MCF 10A (cell line): ENCODE data around the gene CCDC136. TPM values are rescaled to one million over a fixed set of nuclear protein-coding genes. Genes with fewer than 3 reads are reported as not detected.

Experiments
- BruUV-seq: library from RNA; stranded (reverse); fragments of 400-500 nt; replicated peaks from 2 replicates; lab custom pipeline; 2021; lab: Mats Ljungman, UMichigan
- CTCF ChIA-PET: fragments of 300-600 bp; sonication (Branson Sonifier 250); formaldehyde crosslinking; extraction: SDS; loops from one replicate; lab custom pipeline; 2021; ENCODE audit warnings: antibody characterized with exemption, inconsistent platforms; lab: Yijun Ruan, JAX
- POLR2A ChIA-PET: fragments of 300-600, 350-650 bp; sonication (Branson Sonifier 250); formaldehyde crosslinking; extraction: SDS; loops from one replicate; lab custom pipeline; 2020; ENCODE audit warnings: antibody characterized with exemption, inconsistent platforms; lab: Yijun Ruan, JAX
- DNase-seq: peaks from one replicate; pipeline ENCODE4 v3.0.0-alpha.2; 2018; ENCODE audit not compliant: unreplicated experiment
- H3K27ac Mint-ChIP-seq: one replicate; pipeline ENCODE4 v1.8.0; 2022; ENCODE audit warnings: mild to moderate bottlenecking, low read depth, mixed read lengths; ENCODE audit not compliant: unreplicated experiment
- H3K27me3 Mint-ChIP-seq: one replicate; pipeline ENCODE4 v1.8.0; 2022; ENCODE audit warnings: mixed read lengths; ENCODE audit not compliant: insufficient read depth, unreplicated experiment
- H3K36me3 Mint-ChIP-seq: one replicate; pipeline ENCODE4 v1.8.0; 2022; ENCODE audit warnings: mild to moderate bottlenecking, moderate library complexity, mixed read lengths; ENCODE audit not compliant: insufficient read depth, unreplicated experiment
- H3K4me1 Mint-ChIP-seq: one replicate; pipeline ENCODE4 v1.8.0; 2022; ENCODE audit warnings: mixed read lengths; ENCODE audit not compliant: insufficient read depth, unreplicated experiment
- H3K4me3 Mint-ChIP-seq: one replicate; pipeline ENCODE4 v1.8.0; 2022; ENCODE audit warnings: mild to moderate bottlenecking, moderate library complexity, mixed read lengths; ENCODE audit not compliant: unreplicated experiment
- H3K9me3 Mint-ChIP-seq: one replicate; pipeline ENCODE4 v1.8.0; 2022; ENCODE audit warnings: mixed read lengths; ENCODE audit not compliant: unreplicated experiment
- intact Hi-C: fragments of 100-400 bp; cut with micrococcal nuclease; formaldehyde crosslinking; loops from 2 replicates; pipeline ENCODE4 v1.14.1; 2022
- total RNA-seq: library from RNA; stranded (reverse); gene quantifications from 2 replicates; pipeline ENCODE4 v1.2.3, GENCODE V29; 2022
- TF ChIP-seq, protein P1 (sequence below): fragments of 200-600 bp; IDR thresholded peaks from one replicate; pipeline ENCODE4 v1.8.0; 2022; ENCODE audit warnings: antibody characterized with exemption, mild to moderate bottlenecking; ENCODE audit not compliant: unreplicated experiment

Gene CCDC136
- total RNA-seq, 1 experiment from 2014 or later = 3.5 TPM

DNA sequence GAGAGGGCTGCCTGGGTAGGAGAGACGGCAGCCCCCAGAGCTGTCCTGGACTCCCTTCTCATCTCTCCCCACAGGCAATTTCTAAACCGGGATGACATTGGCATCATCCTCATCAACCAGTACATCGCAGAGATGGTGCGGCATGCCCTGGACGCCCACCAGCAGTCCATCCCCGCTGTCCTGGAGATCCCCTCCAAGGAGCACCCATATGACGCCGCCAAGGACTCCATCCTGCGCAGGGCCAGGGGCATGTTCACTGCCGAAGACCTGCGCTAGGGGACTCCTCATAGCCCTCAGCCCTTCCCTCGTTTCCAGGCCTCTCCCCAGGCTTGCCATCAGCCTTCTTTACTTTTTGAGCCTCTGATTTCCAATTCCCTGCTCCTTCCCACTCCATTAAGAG lies 73.5 kb downstream of the CCDC136 start:
- H3K36me3 Mint-ChIP-seq = peaks cover 6% of the 10 kb centered on the region
- TF ChIP-seq, protein P1, sequence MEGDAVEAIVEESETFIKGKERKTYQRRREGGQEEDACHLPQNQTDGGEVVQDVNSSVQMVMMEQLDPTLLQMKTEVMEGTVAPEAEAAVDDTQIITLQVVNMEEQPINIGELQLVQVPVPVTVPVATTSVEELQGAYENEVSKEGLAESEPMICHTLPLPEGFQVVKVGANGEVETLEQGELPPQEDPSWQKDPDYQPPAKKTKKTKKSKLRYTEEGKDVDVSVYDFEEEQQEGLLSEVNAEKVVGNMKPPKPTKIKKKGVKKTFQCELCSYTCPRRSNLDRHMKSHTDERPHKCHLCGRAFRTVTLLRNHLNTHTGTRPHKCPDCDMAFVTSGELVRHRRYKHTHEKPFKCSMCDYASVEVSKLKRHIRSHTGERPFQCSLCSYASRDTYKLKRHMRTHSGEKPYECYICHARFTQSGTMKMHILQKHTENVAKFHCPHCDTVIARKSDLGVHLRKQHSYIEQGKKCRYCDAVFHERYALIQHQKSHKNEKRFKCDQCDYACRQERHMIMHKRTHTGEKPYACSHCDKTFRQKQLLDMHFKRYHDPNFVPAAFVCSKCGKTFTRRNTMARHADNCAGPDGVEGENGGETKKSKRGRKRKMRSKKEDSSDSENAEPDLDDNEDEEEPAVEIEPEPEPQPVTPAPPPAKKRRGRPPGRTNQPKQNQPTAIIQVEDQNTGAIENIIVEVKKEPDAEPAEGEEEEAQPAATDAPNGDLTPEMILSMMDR = no peak
- CTCF ChIA-PET = interaction anchor here (3.8 kb wide), 1 partner anchor 18 kb away, joined by 20 read pairs; no protein-coding TSS in a partner anchor
- intact Hi-C loops = loop anchor here (10.0 kb wide), 1 partner anchor 131 kb away; the partner anchor contains the start of gene CALU
- BruUV-seq = TSS peak; percentile 24
- DNase-seq = no peak
- H3K4me1 Mint-ChIP-seq = peaks cover 14% of the 10 kb centered on the region
- H3K4me3 Mint-ChIP-seq = peak overlapping the region; percentile 32
- no peaks in the 10 kb centered on the region for H3K27me3 Mint-ChIP-seq
- no peaks in the 10 kb centered on the region for H3K9me3 Mint-ChIP-seq
- peak overlapping the region; percentile 32 for H3K27ac Mint-ChIP-seq
- POLR2A ChIA-PET = no interaction called here

DNA sequence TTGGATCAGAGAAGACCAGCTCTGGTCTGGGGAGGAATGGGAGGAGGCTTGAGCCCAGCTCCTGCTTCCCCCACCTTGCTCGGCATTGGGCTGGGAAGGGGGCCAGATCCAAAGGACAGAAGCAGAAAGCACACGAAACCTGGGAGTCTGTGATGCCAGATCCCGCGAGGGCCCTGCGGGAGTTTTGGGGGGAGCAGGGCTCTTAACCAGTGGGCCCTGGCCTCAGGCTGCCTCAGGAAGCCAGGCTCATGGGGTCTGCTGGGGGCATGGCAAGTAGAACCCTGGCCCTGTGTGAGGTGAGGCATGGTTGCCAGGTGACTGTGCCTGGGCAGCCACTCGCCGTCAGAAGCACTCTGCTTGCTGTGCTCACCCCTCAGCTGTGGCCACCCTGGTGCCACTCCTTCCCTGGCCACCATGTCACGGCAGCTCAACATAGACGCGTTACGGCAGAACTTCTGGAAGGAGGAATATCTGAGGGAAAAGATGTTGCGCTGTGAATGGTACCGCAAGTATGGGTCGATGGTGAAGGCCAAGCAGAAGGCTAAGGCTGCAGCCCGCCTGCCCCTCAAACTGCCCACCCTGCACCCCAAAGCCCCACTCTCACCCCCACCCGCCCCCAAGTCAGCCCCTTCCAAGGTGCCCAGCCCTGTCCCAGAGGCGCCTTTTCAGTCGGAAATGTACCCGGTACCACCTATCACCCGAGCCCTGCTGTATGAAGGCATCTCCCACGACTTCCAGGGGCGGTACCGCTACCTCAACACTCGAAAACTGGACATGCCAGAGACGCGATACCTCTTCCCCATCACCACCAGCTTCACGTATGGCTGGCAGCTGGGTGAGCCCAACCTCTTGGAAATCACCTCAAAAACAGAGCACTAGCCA lies 74.5 kb downstream of the CCDC136 start:
- TF ChIP-seq, protein P1 = no peak
- H3K4me3 Mint-ChIP-seq = no peak overlapping the region
- peak overlapping the region; percentile 32 for H3K27ac Mint-ChIP-seq
- peaks cover 6% of the 10 kb centered on the region for H3K36me3 Mint-ChIP-seq
- intact Hi-C loops = loop anchor here (10.0 kb wide), 1 partner anchor 131 kb away; the partner anchor contains the start of gene CALU
- no TSS peak for BruUV-seq
- no peaks in the 10 kb centered on the region for H3K27me3 Mint-ChIP-seq
- H3K4me1 Mint-ChIP-seq = peaks cover 14% of the 10 kb centered on the region
- ChIA-PET CTCF (interaction anchor here (1.3 to 3.8 kb wide), 2 partner anchors 13 to 17 kb away, joined by 7 to 20 read pairs; no protein-coding TSS in a partner anchor), POLR2A (interaction anchor here (1.3 kb wide), 1 partner anchor 71 kb away, joined by 7 read pairs; the partner anchor contains the start of gene IRF5)
- H3K9me3 Mint-ChIP-seq = no peaks in the 10 kb centered on the region
- DNase-seq = no peak

DNA sequence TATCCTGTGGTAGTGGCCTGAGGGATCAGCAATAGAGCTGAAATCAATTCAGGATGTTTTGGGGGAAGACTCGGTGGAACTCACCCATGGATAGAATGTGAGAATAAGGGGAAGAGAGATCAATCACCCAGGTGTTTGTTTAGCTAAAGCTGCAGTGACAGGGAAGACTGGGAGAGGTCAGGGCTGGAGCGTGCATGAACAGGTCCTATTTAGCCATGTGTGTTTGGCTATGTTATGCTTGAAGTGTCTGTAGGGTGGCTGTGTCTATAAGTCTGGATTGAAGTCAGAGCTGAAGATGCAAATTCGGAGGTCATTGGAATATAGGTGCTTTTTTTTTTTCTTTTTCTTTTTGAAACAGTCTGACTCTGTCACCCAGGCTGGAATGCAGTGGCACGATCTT lies 75.5 kb downstream of the CCDC136 start:
- no peak overlapping the region for H3K27ac Mint-ChIP-seq
- ChIA-PET CTCF (interaction anchor here (0.6 to 3.8 kb wide), 3 partner anchors 12 to 501 kb away, joined by 5 to 20 read pairs (median 7); no protein-coding TSS in a partner anchor), POLR2A (interaction anchor here (0.7 to 1.3 kb wide), 4 partner anchors 26 to 278 kb away, joined by 3 to 7 read pairs (median 5); partner anchors contain the start of gene IRF5)
- intact Hi-C loops = loop anchor here (10.0 kb wide), 1 partner anchor 132 kb away; the partner anchor contains the start of gene CALU
- no peaks in the 10 kb centered on the region for H3K9me3 Mint-ChIP-seq
- no peak for DNase-seq
- peaks cover 11% of the 10 kb centered on the region for H3K4me1 Mint-ChIP-seq
- H3K36me3 Mint-ChIP-seq = peaks cover 6% of the 10 kb centered on the region
- no peaks in the 10 kb centered on the region for H3K27me3 Mint-ChIP-seq
- TF ChIP-seq, protein P1 = no peak
- no peak overlapping the region for H3K4me3 Mint-ChIP-seq
- BruUV-seq = no TSS peak
